Hepatocyte (in vitro differentiated cells): ENCODE measurements around the gene C11orf52. TPM values are rescaled to one million over a fixed set of nuclear protein-coding genes. Genes with fewer than 3 reads are reported as not detected.

Source experiments
- DNase-seq: peaks from one replicate; pipeline ENCODE4 v3.0.0-alpha.2; 2016; ENCODE audit warnings: low spot score
- H2AFZ ChIP-seq: fragments of 200-600 bp; sonication (generic); 2 replicates; pipeline ENCODE4 v1.6.0; 2016; ENCODE audit warnings: antibody characterized with exemption, mild to moderate bottlenecking
- H3K27ac ChIP-seq: fragments of 200-600 bp; sonication (generic); 2 replicates; pipeline ENCODE4 v1.5.1; 2016; ENCODE audit warnings: mild to moderate bottlenecking
- H3K27me3 ChIP-seq: fragments of 200-600 bp; sonication (generic); 2 replicates; pipeline ENCODE4 v1.6.1; 2016
- H3K36me3 ChIP-seq: fragments of 200-600 bp; sonication (generic); replicated peaks from 2 replicates; pipeline ENCODE4 v1.5.1; 2016; ENCODE audit warnings: low read depth; ENCODE audit not compliant: insufficient read depth
- H3K4me1 ChIP-seq: fragments of 200-600 bp; sonication (generic); 2 replicates; pipeline ENCODE4 v1.5.1; 2016; ENCODE audit warnings: mild to moderate bottlenecking, moderate library complexity; ENCODE audit not compliant: insufficient read depth
- H3K4me2 ChIP-seq: fragments of 200-600 bp; sonication (generic); 2 replicates; pipeline ENCODE4 v1.6.0; 2016
- H3K4me3 ChIP-seq: fragments of 200-600 bp; sonication (generic); 2 replicates; pipeline ENCODE4 v1.5.1; 2016; ENCODE audit warnings: mild to moderate bottlenecking
- H3K79me2 ChIP-seq: fragments of 200-600 bp; sonication (generic); 2 replicates; pipeline ENCODE4 v1.6.0; 2017; ENCODE audit warnings: mild to moderate bottlenecking
- H3K9me2 ChIP-seq: fragments of 200-600 bp; sonication (generic); replicated peaks from 2 replicates; pipeline ENCODE4 v1.6.0; 2017; ENCODE audit warnings: mild to moderate bottlenecking; ENCODE audit not compliant: insufficient read depth
- H3K9me3 ChIP-seq: fragments of 200-600 bp; sonication (generic); 2 replicates; pipeline ENCODE4 v1.5.1; 2016; ENCODE audit warnings: low read depth, mild to moderate bottlenecking
- H4K20me1 ChIP-seq: fragments of 200-600 bp; sonication (generic); 2 replicates; pipeline ENCODE4 v1.6.0; 2016; ENCODE audit warnings: mild to moderate bottlenecking; ENCODE audit not compliant: insufficient read depth, poor library complexity, severe bottlenecking
- CTCF ChIP-seq: fragments of 200-600 bp; sonication (generic); IDR thresholded peaks from 2 replicates; pipeline ENCODE4 v1.5.1; 2016; ENCODE audit warnings: antibody characterized with exemption, mild to moderate bottlenecking; ENCODE audit not compliant: poor library complexity
- EZH2 ChIP-seq: fragments of 200-600 bp; sonication (generic); IDR thresholded peaks from 2 replicates; pipeline ENCODE4 v1.6.1; 2016; ENCODE audit warnings: antibody characterized with exemption, mild to moderate bottlenecking, borderline replicate concordance
- EZH2phosphoT487 ChIP-seq: fragments of 200-600 bp; sonication (generic); IDR thresholded peaks from one replicate; pipeline ENCODE4 v1.6.1; 2018; ENCODE audit warnings: antibody characterized with exemption, mild to moderate bottlenecking, low read depth, moderate library complexity; ENCODE audit not compliant: unreplicated experiment, severe bottlenecking
- WGBS: methylation state at CpG from one replicate; pipeline ENCODE4 v1.1.6; 2016; ENCODE audit warnings: low lambda C conversion rate; ENCODE audit errors: missing lambda C conversion rate; 5-methylcytosine and 5-hydroxymethylcytosine counted together
- polyA plus RNA-seq: library from polyadenylated mRNA; unstranded; fragments of >200 nt; fragmentation: Nextera tagmentation; extraction: Ambion mirVana; gene quantifications from 2 replicates; pipeline ENCODE4 v1.2.1, GENCODE V29; 2016
- total RNA-seq: library from RNA; depleted of rRNA; stranded (reverse); fragments of >200 nt; gene quantifications from 2 replicates; pipeline ENCODE4 v1.2.3, GENCODE V29; 2014

Gene C11orf52
- total and polyA plus RNA-seq, 2 experiments from 2014 or later, result 14.8 to 23.7 TPM

- Histone ChIP-seq H3K27me3 (no peaks in the 10 kb centered on the region), H2AFZ (no peak overlapping the region), H3K36me3 (no peaks in the 10 kb centered on the region), H4K20me1 (no peaks in the 10 kb centered on the region), H3K9me3 (no peaks in the 10 kb centered on the region), H3K9me2 (no peaks in the 10 kb centered on the region), H3K27ac (no peak overlapping the region), H3K4me1 (no peaks in the 10 kb centered on the region), H3K4me2 (no peak overlapping the region), H3K79me2 (no peaks in the 10 kb centered on the region), H3K4me3 (no peak overlapping the region)
- no peak for DNase-seq
- TF ChIP-seq EZH2 (no peak), EZH2phosphoT487 (no peak), CTCF (no peak)
- WGBS, result 95% methylated on average over 4 of the region's 4 CpGs
Measured at GRCh38 chr11:111886032-111886431, 32.7 kb upstream of the C11orf52 start.

GRCh38 chr11:111886844-111887243 lies 31.9 kb upstream of the C11orf52 start:
- Histone ChIP-seq H2AFZ (no peak overlapping the region), H3K9me3 (no peaks in the 10 kb centered on the region), H3K4me3 (no peak overlapping the region), H3K27ac (no peak overlapping the region), H3K4me1 (no peaks in the 10 kb centered on the region), H3K4me2 (no peak overlapping the region), H3K9me2 (no peaks in the 10 kb centered on the region), H3K36me3 (no peaks in the 10 kb centered on the region), H3K79me2 (no peaks in the 10 kb centered on the region), H4K20me1 (no peaks in the 10 kb centered on the region), H3K27me3 (no peaks in the 10 kb centered on the region)
- DNase-seq, result no peak
- whole genome bisulfite sequencing, result 76% methylated on average over 2 of the region's 2 CpGs
- TF ChIP-seq EZH2 (no peak), EZH2phosphoT487 (no peak), CTCF (no peak)

GRCh38 chr11:111905411-111905810 lies 13.3 kb upstream of the C11orf52 start:
- Histone ChIP-seq H3K9me3 (no peaks in the 10 kb centered on the region), H2AFZ (no peak overlapping the region)
- WGBS, result 76% methylated on average over 2 of the region's 2 CpGs

More at GRCh38 chr11:111905411-111905810, 13.3 kb upstream of the C11orf52 start:
- no peaks in the 10 kb centered on the region for H3K4me1 ChIP-seq
- no peak for DNase-seq
- H3K27me3 ChIP-seq, result no peaks in the 10 kb centered on the region
- H4K20me1 ChIP-seq, result no peaks in the 10 kb centered on the region
- H3K36me3 ChIP-seq, result no peaks in the 10 kb centered on the region
- H3K27ac ChIP-seq, result no peak overlapping the region
- no peak overlapping the region for H3K4me3 ChIP-seq
- H3K4me2 ChIP-seq, result no peak overlapping the region
- H3K79me2 ChIP-seq, result no peaks in the 10 kb centered on the region
- no peaks in the 10 kb centered on the region for H3K9me2 ChIP-seq
- TF ChIP-seq CTCF (no peak), EZH2 (no peak), EZH2phosphoT487 (no peak)
